Myocyte (in vitro differentiated cells): ENCODE data around the gene TCF7L2. TPM values are rescaled to one million over a fixed set of nuclear protein-coding genes. Genes with fewer than 3 reads are reported as not detected.

Experiments used
- DNase-seq: peaks from one replicate; pipeline ENCODE4 v3.0.0-alpha.2; 2012; ENCODE audit warnings: low read depth
- total RNA-seq: library from RNA; depleted of rRNA; stranded (reverse); fragments of >200 nt; gene quantifications from 2 replicates; pipeline ENCODE4 v1.2.3, GENCODE V29; 2014

The TCF7L2 gene
- total RNA-seq, 1 donor from 2014 or later, result 2.4 TPM

- no peak for DNase-seq
These were observed 168.8 kb downstream of the TCF7L2 start for GRCh38 chr10:113118882-113119281.

- no peak for DNase-seq
These were observed 169.8 kb downstream of the TCF7L2 start for GRCh38 chr10:113119801-113120200.

- no peak for DNase-seq
These were observed 171.1 kb downstream of the TCF7L2 start for GRCh38 chr10:113121153-113121552.

DNA sequence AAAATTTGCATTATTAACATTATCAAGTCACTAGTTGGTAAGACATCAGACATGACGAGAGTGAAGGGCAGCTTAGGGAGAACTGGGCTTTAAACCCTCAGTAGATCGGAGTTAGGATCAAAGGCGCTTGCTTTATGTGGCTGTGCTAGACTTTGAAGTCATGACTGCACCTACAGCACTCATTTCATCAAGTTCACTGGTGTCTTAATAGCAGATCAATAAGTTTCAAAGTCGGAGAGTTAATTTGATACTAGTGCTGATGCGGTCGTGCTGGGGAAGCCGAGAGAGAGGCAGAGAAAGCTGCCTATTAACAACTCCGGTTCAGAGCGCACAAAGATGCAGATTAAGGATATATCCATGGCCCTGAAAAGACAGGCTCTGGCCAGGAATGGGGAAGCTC is 172.9 kb downstream of the TCF7L2 start:
- no peak for DNase-seq

DNA sequence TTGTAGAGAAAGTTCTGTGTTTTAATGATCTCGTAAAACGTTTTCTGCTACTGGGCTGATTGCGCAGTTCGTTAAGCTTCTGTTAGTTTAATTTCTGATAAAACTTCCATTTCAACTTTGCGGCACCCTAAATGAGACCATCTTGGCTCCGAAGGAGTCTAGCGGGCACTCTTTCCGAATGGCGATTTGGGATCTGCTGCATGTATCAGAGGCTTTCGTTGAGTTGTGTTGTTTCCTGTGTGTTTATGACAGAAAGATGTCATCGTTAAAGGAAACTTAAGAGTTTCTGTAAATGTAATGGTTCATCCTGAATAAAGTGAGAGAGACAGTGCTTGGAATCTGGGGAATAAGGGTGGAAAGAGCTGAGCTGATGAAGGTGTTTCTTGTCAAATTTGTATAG is 174.7 kb downstream of the TCF7L2 start:
- no peak for DNase-seq

DNA sequence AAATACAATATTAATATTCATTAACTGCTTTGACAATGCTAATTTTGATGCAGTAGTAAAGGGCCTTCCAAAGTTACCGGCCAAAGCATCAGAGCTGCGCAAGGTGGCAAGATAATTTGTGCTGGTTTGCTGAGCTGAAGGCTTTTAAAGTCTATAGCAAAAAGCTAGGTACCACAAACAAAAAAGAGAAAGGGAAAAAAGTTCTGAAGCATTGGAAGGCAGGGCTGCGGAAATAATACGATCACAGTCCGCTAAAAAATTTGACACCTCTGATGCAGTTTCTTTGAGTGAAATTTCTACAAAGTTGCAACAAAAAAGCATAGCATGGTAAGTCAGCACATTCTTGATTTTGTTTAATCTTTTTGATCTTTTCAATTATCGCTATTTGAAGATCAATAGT is 175.6 kb downstream of the TCF7L2 start:
- no peak for DNase-seq

DNA sequence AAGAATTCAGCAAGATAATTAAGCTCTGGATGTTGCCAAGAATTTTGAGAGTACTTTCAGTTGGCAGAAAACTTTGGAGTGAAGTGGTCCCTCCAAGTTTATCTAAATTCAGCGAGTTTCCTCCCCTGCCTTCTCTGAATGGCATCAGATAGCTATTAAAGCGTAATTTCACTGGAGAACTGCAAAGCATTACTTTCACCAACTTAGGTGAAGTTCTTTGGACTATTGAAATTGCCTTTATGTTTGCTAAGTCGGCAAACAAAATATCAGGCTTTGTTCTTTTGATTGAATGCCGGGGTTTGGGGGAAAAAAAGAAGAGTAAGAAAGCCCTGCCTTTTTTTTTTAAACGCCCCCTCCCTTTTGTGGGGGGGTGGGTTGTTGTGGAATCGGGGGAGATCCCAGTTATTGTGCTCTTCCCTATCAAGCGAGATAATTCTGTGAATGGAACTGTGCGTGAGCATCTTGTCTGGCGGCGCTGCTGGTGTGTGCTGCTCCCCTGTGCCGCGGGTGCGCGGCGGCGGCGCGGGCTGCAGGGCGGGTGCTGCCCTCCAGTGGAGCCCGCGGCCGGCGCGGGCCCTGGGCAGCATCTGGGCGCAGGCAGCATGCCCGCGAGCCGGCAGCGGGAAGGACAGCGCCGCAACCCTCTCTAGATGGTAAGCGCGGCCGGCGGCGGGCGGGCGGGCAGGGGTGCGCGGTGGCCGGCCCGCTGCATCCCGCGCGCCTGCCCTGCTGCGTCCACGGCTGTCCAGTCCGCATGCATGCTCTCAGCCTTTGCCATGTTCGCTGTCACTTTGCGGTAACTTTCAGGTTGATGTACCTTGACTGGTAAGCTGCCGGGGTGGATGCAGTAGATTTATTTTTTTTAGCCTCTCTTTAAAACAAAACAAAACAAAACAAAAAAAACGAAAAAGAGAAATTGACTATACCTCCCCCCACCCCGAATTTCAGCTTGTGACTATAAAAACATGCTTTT is 176.5 kb downstream of the TCF7L2 start:
- DNase-seq, result peak; percentile 68

- no peak for DNase-seq
These were observed 177.3 kb downstream of the TCF7L2 start for GRCh38 chr10:113127261-113127900.

DNA sequence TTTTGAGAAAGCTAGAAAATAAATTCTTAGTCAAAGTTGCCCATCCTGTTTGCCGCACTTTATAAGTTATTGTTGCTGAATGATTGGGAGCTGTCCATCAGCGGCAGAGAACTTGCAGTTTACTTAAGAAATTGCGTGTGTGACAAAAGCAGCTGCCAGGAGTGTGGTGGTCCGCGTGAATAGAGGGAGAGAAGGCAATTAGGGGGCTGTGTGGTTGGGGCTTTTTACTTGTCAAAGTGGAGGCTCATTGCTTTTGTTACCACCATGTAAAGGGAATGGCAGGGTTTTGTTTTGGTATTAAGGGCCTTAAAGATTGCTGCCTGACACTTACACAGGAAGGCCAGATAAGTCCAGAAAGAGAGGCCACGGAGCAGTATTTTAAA is 177.8 kb downstream of the TCF7L2 start:
- no peak for DNase-seq

DNA sequence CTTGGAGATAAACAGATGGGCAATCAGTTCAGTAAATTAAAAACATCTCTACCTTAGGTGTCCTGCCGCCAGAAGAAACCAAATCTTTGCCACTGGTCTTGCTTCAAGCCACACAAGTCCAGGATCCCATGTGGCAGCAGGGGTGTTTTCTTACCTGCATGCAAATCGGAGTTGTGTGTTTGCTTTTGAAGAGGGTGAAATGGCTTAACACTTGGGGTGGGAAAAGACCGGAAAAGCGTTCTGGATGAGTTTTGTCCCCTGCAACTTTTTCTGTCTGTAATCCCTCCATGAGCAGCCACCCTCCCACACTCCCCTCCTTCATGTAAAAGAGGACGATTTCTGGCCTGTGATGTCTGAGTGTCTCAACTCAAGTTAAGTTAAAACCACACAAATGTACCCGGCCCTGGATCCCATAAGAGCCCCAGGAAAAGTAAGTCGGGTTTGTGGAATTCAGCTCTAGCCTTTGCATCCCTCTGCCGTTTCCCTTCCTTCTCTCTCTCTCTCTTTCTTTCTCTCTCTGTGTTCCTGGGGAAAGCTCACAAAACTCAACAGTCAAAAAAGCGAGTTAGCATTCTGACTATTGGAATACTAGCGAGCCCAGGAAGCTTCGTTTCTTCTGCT is 178.5 kb downstream of the TCF7L2 start:
- DNase-seq, result no peak

GRCh38 chr10:113129117-113129516 is 179.1 kb downstream of the TCF7L2 start:
- DNase-seq, result no peak

GRCh38 chr10:113130014-113130641 is 180.1 kb downstream of the TCF7L2 start:
- no peak for DNase-seq

DNA sequence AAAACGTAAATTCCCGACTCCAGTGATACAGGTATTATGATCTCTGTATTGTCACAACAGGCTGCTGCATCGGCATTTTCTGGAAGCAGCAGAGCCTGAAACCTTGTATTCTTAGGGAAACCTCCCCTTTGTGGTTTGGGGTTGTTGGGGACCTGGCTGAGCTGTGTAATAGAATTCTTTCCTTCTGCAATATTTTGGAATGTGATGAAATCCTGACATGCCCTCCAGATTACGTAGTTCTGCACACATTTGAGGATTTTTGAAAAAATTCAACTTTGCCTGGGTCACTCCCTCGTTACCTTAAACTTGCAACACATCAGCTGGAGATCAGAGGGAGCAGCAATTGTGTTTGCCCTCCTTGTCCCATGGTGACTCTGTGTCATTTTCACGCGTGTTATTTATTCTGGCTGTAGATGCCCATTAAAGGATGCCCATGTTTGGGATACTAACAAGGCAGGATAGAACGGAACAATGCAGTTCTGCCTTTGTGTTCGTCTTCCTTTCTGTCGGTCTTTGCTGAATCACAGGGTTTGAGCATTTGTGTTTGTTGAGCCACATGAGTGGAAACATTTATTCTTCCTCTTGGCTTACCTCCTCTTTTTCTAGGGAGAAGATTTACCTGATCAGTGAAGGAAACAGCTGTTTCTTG is 181.7 kb downstream of the TCF7L2 start:
- DNase-seq, result peak; percentile 31

GRCh38 chr10:113132591-113133121 is 182.6 kb downstream of the TCF7L2 start:
- no peak for DNase-seq

GRCh38 chr10:113133497-113134115 is 183.6 kb downstream of the TCF7L2 start:
- DNase-seq, result peak; percentile 50

GRCh38 chr10:113135025-113135424 is 185.0 kb downstream of the TCF7L2 start:
- no peak for DNase-seq

- DNase-seq, result no peak
These were observed 188.1 kb downstream of the TCF7L2 start for GRCh38 chr10:113137941-113138685.

GRCh38 chr10:113138937-113139585 is 189.0 kb downstream of the TCF7L2 start:
- DNase-seq, result no peak

DNA sequence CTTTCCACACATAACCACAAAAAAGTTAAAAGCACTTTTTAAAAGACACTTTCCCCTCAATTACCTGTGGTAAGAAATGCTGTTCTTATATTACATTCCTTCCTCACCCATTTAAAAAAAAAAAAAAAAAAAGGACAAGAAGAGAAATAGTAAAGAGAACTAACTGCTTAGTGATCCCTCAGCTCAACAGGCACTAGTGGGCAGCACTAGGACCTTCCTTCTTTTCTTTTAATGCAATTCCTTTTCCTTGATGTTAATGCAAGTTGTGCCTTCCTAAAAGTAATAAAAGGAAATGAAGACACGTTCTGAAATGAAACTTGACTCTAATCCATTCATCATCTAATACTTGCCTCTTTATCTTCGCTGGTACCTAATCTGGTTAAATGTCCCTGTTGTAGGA is 189.7 kb downstream of the TCF7L2 start:
- no peak for DNase-seq
